Pulmonary artery endothelial cell (primary cell): ENCODE data around the gene LRP6. TPM values are rescaled to one million over a fixed set of nuclear protein-coding genes. Genes with fewer than 3 reads are reported as not detected.
A peak's percentile ranks its signal among the peaks of the same experiment; 100 is the strongest.
"Not testable (repeated sequence)": the region's sequence is repeated elsewhere in the genome, so short reads cannot be mapped to it uniquely, and the experiment has no call there.

Source experiments
- DNase-seq: peaks from one replicate; pipeline ENCODE4 v3.0.0-alpha.2; 2011; ENCODE audit warnings: low read depth, low spot score
- total RNA-seq: library from RNA; depleted of rRNA; stranded (reverse); fragments of >200 nt; gene quantifications from 2 replicates; pipeline ENCODE4 v1.2.3, GENCODE V29; 2014

Gene LRP6
- total RNA-seq, 1 donor from 2014 or later = 36.8 TPM

DNA sequence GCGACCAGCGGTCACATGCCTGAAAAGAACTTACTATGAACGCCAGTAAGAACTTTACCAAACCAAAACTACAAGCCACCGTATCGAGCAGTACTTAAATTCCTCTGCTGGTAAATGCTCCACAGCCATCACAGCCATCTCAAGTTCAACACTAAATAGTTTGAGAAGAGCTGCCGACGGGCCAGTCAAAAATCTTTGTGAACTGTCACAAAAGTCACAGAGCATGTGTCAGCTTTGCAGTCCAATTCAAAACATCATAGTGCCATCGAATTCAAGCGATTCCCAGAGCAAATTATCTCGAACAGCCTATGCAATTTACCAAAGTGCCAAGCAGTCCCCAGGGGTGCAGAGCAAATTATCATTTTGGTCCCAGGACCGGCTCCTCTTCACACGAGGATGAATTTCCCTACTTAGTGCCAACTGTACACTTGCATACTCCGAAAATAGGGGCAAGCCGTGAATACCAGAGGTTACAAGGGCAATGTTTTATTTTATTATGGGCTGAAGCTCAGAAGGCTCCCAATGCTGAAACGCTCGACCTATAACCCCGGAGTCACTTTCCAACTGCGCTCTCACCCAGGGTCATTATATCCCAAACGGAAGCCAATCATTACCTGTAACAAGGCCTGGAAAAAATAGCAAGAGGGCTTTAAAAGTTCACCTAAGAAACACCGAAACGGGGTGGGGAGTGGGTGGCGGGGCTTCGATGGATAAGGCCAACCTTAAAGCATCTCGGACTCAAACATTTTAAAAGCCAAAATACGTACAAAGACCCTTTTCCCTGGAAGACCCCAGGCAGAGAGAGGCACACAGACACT, 1.1 kb downstream of the LRP6 start:
- DNase-seq = no peak

DNA sequence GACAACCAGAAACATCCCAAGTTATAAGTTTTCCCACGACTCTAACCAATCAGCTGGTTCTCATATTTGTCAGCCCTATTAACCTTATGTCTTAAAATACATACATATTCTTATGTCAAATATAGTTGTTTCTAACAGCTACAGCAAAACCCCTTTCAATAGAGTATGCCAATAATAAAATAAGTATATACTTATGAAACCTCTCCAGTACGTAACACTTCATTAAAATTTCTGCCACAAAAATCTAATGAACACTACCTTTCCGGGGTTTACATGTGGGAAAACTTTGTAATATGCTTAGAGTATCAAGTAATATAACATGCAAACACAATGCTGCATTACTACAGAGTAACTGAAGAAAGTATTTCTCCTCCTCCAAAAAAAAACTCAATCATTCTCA, 1.8 kb downstream of the LRP6 start:
- no peak for DNase-seq

DNA sequence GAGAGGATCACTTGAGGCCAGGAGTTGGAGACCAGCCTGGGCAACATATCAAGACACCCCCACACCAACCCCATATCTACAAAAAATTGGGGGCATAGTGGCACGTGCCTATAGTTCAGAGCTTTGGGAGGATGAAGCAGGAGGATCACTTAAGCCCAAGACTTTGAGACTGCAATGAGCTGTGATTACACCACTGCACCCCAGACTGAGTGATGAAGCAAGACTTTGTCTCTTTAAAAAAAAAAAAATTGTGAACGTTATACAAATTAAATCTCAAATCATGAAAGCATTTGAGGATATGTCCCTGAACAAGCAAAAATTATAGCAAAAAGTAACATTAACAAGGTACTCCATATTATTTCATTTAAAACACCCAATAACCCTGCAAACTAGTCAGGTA, 2.9 kb downstream of the LRP6 start:
- no peak for DNase-seq

DNA sequence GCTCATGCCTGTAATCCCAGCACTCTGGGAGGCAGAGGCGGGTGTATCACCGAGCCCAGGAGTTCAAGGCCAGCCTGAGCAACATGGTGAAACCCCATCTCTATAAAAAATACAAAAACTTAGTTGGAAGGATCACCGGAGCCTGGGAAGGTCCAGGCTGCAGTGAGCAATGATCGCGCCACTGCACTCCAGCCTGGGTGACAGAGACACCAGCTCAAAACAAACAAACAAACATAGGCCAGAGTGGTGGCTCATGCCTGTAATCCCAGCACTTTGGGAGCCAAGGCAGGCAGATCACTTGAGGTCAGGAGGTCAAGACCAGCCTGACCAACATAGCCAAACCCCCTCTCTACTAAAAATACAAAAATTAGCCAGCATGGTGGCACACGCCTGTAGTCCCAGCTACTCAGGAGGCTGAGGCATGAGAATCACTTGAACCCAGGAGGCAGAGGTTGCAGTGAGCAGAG, 10.5 kb downstream of the LRP6 start:
- DNase-seq = not testable (repeated sequence)

DNA sequence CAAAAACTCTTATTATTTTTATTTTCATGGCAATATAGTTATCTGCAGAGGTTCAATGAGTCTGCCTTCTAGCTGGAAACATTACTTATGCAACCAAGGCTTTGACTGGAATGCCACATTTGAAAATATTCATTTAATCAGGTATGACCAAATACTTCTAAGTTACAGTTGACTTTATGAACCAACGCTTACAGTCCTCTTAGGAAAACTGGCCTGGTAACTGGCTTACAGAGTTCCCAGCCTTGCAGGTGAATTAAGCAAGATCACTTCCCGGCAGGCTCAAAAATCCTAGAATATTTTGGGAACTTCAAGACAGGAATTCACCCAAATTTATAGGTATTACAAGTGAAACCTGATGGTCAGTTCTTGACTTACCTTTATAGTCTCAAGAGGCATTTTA, 12.3 kb downstream of the LRP6 start:
- DNase-seq = no peak

DNA sequence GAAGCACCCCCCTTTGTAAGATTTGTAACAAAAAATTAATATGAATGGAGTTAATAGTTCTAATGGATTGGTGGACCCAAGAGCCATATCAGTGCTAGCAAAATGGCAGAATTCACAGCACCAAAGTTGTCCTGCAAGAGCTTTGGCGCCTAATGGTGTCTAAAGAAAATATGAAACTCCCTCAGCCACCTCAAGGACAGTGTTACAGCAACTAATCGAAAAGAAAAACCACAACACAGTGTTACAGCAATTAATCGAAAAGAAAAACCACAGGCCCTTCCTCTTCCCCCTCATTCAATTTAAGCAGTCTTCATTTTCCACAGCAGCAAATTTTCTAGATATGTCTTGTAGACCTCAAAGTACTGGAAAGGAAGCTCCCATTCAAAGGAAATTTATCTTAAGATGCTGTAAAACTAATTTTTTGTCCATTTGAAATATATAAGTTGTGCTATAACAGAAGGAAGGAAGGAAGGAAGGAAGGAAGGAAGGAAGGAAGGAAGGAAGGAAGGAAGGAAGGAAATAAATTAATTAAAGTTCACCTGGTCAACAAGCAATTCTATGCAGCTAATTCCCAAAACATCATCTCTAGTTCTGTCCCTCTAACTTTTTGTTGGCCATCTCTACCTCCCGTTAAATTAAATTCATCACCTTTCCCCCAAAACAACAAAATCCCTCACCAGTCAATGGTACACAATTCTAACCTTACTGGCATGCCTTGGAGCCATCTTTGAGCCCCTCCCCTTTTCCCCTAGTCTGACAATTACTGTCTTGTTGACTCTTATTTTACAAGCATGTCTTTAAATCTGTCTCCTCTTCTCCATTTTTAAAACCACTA, 17.4 kb downstream of the LRP6 start:
- DNase-seq = no peak

DNA sequence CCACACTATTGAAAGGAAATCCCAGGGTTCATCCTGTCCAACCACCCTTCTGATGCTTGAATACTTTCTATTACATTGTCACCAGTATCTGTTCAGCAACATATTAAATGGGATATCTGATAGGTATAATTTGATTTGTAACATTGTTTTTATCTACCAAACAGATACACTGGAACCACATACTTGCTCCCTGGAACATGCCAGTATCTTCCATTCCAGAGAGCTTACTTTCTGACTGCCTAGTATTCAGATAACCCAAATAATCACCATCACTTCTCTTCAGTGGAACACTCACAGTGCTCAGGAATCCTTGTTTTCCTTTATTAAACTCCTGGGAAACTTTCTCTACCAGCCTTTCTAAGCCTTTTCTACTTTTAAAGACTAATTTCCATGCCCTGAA, 19.3 kb downstream of the LRP6 start:
- no peak for DNase-seq

DNA sequence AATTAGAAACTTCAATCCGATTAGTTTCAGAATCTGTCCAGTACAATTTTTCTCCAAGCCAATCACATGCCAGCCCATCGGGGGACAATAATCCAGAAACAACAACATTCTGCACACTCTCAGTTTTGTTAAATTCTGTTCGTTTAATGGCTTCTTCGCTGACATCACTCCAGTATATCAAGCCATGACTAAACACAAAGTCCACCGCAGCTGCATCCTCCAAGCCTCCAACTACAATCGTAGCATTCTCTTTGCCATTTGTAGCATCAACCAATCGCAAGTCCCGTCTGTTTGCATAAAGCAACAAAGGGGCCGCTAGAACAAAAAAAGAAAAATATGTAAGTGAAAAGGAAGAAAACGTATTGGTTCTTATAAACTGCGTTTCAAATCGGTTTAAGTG, 22.5 kb downstream of the LRP6 start:
- no peak for DNase-seq

DNA sequence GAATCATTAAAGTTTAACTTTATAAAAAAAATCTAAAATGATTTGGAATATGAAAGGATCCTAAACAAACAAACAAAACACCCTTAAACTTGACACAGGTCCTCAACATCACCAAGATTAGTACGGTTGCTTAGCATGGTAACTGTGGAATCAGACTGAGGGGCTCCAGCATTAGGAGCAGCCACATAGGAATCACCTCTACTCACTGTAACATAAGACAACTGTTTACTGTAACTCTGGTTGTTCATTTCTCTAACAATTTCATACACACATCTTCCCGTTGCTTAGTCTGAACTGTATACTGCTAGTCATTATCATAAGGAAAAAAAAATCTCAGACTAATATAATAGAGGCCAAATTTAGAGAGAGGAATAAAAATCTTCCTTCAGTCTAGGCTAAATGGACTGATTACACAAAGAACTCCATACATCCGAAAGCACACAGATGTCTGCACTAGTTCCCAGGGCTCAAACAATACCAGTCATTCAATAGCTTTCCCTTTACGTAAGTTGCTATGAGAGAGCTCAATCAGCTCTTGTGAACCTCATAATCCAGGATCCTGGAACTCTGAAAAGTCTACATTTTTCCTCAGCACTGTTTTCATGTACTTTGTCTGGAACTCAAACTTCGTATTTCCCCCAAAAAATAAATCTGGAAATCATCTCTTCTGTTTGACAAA, 26.0 kb downstream of the LRP6 start:
- DNase-seq = no peak

DNA sequence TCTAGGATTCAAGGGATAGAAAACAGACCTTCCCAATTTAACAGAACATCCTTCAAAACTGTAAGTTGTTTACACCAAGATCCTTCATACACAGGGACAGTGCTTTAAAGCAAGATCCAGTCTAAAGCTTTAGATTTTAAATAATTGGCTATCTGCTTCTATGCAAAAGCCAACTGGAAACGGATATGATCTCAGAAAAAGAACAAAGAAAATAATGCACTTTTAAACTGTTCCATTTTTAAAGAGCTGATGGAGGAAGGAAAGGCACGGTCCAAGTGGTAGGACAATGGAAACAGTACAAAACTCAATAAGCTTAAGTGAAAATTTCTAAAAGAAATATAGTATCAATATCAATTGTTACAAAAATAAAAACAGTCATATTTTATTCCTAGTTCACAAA, 27.7 kb downstream of the LRP6 start:
- peak; percentile 5 for DNase-seq

DNA sequence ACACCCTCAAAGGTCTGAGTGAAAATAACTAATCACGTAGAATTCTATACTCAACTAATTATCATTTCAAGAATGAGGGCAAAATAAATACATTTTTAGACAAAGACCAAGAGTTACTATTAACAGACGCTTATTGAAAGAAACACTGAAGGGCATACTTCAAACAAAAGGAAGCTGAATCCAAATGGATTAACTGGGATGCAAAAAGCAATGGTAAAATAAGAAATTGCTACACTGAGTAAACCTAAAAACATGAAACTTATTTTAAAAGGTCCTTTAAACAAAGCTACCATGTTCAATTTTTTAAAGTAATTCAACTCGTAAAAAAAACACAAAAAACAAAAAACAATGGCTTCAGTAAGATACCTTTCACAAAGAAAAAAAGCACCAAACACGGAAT, 28.2 kb downstream of the LRP6 start:
- DNase-seq = no peak

DNA sequence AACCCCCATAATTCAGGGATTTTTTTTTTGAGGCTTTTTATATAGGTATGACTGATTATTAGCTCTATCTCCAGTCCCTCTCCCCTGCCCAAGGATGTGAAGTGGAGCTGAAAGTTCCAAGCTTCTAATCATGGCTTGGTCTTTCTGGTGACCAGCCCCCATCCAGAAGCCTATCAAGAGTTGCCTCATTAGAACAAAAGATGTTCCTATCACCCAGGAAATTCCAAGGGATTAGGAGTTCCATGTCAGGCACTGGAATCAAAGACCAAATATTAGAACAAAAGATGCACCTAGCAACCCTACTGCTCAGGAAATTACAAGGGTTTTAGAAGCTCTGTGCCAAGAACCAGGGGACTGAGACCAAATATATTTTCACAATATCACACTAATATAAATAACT, 29.9 kb downstream of the LRP6 start:
- DNase-seq = no peak

DNA sequence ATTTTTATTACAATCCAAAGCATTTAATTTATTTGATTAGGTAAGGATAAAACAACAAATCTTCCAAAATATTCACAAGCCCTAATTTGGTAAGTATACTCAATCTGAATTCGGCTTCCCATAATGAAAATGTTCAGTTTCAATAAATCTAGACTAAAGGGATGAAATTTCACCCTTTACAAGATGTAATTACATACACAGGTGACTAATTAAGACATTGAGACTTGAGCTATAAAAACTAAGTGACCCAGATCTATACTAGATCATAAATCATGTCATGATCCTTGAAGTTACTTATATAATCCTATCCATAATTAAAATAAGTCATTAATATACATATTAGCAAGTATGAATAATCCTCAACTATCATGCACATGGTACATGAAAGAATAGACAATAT, 36.6 kb downstream of the LRP6 start:
- no peak for DNase-seq

DNA sequence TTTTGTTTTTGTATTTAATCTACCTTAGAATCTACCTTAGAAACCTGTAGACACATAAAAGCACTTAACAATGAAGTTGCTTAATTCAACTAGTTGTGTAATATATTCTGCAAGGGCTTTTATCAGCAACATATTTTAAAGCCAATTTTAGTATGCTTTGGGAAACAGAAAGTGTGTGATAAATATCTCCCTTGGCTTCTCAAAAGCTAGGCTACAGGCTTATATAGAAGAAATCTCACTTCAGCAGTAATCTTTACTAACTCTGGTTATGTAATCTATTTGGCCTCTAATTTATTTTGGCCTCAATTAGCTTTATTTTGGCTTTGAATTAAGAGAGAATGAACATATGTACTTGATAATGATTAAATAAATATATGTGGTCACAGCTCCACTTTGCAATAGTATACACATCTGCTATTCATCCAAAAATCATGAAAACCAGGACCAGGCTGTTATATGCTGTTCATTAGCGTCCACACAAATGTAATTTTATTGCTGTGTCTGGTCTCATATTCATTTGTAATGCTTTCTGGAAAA, 37.2 kb downstream of the LRP6 start:
- no peak for DNase-seq

DNA sequence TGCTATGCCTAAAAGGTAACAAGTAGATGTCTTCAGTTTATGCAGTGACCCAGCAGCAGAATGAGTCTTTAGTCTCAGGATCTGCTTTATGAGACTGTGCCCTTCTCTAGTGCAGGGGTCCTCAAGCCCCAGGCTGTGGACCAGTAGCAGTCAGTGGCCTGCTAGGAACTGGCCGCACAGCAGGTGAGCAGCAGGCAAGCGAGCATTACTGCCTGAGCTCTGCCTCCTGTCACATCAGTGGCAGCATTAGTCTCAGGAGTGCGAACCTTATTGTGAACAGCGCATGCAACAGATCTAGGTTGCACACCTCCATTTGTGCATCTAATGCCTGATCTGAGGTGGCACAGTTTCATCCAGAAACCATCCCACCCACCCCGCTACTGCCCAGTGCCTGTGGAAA, 38.4 kb downstream of the LRP6 start:
- DNase-seq = no peak

DNA sequence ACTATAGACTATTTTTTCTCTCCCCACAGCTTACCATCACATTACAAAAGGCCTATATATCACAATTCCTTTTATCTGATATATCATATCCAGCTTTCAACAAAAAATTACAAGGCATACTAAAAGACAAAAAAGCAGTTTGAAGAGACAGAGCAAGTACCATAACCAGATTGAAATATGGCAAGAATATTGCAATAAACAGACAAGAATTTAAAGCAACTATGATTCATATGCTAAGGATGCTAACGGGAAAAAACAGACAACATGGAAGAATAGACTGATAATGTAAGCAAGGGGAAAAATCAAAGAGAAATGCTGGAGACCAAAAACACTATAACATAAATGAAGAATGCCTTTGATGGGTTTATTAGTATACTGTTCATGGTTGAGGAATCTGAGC, 40.7 kb downstream of the LRP6 start:
- no peak for DNase-seq

DNA sequence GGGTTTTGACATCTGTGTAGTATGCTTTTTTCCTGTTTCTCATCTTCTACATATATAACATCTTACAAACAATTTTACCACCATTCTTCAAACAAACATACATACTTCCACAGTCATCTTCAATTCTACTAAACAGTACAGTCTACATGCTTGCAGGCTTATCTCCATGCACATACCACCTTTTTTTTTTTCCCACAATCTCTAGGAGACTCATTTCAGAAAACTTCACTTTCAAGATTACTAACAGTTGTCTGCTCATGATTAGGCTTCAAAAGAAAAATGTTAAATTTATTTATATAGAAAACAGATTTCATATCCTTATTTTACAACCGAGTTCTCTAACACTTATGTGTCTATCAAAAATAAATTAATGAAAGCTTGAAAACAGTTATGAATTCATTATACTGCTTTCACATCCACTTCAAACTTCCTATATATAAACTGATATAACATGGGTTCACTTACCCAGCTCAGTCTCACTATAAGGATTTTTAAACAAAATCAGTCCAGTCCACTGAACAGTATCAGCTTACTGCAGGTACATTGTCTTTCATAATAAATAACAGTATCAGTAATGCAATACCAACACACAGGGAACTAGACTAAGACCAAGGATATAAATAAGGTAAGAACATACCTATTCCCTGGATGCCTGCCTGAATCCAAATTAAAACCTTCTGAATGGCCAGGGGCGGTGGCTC, 42.5 kb downstream of the LRP6 start:
- DNase-seq = no peak

DNA sequence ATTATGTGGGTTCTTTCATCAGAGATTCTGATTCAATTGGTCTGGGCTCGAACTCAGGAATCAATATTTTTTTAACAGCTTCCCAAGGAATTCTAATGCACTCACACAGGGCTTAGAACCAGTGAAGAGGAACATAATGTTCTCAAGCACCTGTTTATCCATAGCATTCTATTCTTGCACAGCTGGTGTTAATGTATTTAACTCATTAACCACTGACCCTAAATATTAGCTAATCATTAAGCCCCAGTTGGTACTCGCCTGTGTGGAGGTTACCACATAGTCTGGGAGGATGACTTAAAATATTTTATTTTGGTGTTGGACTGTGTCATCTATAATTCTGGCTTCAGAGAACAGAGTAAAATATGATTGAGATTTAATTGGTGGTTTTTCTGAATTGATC, 45.3 kb downstream of the LRP6 start:
- no peak for DNase-seq

DNA sequence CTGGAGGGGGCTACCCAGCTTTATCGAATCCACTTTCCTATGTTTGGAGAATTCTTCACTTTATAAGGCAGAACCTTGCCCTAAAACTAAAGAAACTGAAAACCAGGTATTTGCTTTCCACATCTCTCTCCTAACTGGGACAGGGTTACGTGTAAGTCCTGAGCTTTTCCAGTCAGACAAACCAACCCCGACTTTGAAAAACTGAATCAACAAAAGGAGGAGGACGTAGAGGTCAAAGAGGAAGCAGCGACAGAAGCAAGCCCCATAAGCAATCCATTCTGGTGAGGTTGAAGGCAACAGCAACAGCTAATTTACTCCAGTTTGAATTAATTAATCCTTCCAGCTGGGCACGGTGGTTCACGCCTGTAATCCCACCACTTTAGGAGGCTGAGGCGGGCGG, 47.2 kb downstream of the LRP6 start:
- DNase-seq = no peak

DNA sequence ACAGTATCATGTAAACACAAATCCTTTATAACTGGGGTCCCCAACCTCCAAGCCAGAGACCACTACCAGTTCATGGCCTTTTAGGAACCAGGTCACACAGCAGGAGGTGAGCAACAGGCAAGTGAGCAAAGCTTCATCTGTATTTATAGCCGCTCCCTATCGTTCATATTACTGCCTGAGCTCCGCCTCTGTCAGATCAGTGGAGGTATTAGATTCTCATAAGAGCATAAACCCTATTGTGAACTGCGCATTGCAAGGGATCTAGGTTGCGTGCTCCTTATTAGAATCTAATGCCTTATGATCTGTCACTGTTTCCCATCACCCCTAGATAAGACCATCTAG, 49.9 kb downstream of the LRP6 start:
- DNase-seq = no peak

DNA sequence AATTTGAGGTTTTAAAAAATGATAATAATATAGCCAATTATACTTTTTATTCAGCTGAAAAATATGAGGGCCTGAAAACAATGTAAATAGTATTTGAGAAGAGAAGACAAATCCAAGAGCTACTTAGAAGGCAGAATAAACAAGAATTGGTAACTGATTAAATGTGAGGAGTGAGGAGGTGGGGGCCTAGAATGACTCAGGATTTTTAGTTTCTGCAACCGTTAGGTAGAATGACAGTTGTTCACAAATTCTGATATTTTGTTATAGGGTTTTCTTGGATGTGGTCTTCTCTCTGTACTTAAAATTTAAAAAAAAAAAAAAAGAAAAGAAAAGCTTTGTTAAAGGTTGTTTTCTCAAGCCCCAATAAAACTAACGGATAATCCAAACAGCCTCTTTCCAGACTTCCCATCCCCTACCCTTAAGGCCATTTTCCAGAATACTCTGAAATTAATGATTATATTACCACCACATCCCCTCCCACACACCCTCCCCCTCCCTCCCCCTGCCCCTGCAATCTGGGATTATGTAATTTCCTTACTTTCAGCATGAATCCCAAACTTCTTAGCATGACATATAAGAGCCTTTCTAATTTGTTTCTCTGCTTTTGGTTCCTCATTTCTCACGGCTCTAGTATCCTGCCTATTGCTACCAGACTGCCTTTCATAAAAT, 50.4 kb downstream of the LRP6 start:
- DNase-seq = no peak
